ENCODE data around the gene MRPS9.

Gene MRPS9

DNA sequence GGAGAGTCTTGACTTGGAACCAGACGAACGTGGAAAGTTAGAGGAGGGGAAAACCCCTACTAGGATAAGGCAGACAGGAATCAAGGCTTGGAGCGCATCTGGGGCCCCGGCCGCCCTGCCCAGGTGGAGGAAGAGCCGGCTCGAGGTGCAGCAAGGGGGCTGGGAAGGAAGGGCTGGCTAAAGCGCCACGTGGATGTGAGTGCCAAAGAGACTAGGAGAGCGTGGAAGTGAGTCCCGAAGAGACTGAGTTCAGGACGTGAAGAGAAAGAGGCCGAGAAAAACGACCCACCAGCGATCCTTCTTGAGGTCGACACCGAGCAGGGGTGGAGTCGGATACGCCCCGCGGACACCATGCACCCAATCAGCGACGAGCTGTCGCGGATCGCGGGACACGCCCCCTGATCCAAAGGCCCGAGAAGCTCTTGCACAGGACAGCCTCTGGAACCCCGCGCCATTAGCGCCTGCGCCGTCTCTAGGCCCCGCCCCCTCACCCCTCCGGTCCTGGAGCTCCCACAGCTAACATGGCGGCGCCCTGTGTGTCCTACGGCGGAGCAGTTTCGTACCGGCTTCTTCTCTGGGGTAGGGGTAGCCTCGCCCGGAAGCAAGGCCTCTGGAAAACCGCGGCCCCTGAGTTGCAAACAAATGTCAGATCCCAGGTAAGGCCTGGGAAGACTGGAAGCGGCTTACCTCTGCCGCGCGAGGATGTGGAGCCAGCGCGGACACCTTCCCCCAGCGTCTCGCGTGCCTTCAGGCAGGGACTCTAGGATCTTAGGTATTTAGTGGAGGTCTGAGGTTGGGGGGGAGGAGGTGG lies at the start of gene MRPS9:
Gene MRPS9 (plus strand): TSS at position 498 of the 811 bp plus-strand sequence. CDS start 24 bp downstream, at position 522.
- DNase-seq = peak; percentile 97 to 99 (median 99)

DNA sequence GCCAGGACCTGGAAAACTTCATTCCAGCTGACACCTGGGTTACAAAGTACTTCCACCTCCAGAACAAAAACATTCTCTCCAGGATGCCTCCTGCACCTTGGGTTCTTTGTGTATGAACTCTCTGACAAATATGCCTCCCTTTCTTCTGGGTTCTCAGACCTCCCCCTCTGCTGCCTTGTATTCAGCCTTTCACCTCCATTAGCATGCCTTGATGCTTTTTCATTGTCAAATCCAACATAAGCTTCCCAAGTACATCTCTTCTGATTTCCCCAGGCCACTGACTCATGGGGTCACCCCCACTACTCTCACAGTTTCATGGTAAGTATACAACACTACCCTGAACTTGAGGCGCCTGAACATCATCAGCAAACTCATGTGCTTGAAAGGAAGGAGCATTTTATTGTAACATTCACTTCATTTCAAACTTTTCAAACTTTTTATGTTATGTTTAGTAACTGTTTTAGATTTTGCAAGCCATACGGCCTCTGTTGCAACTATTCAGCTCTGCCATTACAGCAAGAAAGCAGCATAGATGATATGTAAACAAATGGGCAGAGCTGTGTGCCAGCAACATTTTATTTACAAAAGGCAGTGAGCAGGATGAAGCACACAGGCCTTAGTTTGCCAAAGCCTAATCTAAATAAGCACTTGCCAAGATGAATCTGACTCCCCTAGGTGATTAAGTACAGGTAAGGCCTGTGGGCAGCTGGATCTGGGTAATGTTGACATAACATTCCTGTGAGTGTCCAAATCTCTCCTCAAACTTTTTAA lies 32.5 kb upstream of the MRPS9 start:
- no peak for DNase-seq

DNA sequence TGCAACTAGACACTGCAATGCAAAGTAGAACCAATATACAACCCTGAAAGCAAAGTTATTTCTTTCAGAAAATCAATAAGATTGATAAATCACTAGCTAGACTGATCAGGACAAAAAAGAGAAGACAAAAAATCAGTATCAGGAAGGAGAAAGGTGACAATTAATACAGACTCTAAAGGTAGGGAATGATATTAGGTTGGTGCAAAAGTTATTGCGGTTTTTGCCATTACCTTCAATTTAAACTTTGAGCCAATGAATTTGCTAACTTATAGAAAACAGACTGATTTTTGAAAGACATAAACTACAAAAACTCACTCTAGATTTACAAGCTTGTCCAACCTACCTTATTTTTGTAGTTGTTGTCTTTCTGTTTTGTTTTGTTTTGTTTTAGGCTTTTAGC lies 30.5 kb upstream of the MRPS9 start:
- no peak for DNase-seq

DNA sequence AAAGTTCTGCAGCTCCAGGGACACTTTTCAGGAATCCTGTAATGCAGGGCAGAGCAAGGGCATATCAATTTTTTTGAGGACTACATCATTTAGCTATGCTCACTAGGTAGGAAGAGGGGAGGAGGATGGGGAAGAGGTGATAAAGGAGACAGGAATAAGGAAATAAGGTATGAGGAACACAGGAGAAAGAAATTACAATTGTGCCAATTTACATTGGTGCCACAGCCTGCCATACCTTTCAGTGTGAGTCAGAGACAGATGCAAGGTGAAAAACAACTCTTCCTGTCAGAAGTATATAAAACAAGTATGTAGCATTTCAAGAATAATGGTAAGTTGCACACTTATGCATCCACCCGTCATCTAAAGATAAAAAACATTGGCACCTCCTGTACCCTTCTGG lies 5.4 kb upstream of the MRPS9 start:
- DNase-seq = no peak

DNA sequence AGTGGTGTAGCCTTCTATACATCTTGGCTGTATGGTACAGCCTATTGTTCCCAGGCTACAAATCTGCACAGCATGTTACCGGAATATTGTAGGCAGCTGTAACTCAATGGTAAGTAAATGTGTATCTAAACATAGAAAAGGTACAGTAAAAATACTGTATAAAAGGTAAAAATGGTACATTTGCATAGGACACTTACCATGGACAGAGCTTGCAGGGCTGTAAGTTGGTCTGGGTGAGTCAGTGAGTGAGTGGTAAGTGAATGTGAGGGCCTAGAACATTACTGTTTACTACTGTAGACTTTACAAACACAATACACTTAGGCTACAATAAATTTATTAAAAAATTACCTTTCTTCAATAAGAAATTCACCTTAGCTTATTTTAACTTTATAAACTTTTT lies 3.7 kb upstream of the MRPS9 start:
- DNase-seq = no peak

DNA sequence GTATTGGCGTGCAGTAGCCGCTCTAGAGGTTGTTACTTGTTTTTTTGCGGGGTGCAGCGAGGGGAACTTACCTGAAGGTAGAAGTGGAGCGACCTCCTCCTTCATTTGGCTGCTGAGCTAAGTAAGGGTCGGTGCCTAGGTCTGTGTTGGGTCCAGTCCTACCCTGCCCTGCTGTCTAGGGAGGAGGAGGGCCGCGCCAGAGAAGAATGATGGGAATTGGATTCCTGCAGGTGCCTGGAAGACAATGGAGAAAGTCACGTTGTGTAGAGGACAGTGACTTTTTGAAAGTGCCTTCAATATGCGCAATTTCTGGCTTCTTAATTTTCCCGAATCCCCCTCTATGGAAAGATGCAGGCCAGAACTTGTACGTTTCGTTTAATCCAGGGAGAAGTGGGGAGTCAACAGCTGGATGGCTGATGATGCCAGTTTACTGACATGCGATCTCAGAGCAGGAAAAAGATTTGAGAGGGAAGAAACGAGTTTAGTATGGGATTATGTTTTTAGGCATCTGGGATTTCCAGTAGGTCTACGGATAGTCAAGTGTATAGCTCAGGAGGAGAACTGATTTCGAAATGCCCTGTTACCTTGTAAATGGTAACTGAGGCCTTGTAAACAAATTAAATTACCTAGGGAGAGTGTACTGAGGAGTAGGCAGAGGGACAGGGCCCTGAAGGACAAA lies 653 bp downstream of the MRPS9 start:
- DNase-seq = peak in 2 of 3 donors; percentile 1 to 5

DNA sequence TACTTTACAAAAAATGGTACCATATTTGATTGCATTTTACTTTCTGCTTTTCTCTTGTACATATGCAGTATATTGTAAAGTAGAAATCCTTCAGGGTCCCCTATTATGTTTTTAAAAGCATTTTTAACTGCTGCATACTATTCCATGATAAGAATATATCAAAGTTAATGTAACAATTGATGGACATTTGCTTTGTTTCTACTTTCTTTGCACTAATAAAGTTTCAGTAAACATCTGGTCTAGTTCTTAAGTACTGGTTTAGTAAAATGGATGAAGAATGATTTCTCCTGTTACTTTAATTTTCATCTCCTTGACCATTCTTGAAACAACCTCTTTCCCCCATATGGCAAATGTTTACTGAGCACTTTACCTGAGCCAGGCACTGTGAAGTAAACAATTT lies 1.7 kb downstream of the MRPS9 start:
- no peak for DNase-seq

DNA sequence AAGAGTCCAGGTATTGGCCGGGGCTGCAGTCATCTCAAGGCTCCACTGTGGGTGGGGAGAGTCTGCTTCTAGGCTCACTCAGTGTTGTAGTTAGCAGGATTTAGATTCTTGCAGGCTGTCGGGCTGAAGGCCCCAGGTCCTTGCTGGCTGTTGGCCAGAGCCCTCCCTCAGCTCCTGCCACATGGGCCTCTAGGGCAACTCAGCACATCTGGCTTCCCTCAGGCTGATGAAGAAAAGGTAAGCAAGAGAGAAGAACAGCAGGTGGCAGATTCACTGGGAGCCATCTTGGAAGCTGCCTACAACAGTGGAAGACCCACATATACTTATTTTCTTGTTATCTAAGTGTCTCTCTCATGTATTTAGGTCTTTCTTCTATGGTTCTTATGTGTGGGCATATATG lies 4.3 kb downstream of the MRPS9 start:
- no peak for DNase-seq

DNA sequence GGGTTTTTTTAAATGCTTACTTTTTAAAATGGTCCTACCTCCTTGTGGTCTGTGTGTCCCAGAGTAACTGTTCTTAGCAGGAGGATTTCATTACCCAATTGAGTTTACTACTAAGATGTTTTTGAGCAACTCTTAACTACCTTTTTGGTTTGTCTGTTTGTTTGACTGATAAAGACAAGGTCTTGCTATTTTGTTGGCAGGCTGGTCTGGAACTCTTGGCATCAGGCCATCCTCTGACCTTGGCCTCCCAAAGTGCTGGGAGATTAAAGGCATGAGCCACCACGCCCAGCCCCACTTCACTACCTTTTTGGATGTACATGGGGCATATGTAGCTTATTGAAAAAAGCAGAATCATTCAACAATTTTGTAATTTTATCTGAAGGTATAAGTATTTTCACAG lies 14.9 kb downstream of the MRPS9 start:
- no peak for DNase-seq

DNA sequence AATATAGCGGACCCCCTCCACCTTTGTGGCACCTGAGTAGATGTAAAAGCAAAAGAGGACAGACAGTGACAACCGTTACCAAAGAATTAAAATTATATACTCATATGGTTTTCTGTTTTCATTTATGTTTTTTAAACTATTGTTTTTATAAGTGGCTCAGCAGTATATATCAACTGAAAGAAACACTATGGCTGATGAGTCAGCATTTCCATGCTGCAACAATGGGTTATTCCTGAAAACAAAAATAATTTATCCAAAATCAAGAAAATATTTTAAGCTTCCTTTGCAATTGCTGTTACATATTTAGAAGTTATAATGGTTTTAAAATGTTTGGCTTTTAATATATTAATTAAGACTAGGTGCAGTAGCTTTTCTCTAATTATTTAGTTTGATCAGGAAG lies 17.7 kb downstream of the MRPS9 start:
- no peak for DNase-seq

DNA sequence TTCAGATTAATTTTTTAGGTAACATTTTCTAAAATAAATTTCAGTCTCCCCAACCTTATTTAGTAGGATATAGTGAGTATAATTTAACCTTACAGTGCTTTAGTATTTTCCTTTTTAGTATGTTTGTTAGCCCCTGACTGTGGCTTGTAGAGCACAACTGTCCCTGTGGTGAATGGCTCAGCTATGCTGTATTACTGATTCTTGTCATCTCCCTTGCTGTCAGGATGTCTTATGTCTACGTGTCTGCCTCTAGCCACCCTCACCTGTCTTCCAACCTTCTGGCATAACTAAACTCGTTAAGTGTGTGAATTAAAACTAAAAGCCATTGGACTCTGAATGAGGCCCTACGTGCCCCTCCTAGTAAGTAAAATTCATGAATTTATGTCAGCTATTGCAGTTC lies 18.4 kb downstream of the MRPS9 start:
- no peak for DNase-seq

DNA sequence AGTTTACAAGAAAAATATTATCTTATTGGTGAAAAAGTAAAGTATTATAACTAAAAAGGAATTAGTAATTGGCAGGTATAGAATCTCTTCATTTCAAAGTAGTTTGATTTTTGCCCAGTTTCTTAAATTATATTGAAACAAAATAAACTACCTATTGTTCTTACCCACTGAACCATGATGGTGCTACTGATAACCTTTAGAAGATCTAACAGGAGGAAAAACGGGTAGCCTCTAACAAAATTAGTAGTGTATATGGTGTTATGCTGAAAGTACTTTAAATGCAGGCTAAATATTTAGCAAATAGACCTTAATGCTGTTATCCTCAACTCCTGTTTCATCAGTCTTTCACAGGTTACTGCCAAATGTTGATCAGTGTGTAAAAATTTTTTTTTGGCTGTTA lies 19.1 kb downstream of the MRPS9 start:
- no peak for DNase-seq

DNA sequence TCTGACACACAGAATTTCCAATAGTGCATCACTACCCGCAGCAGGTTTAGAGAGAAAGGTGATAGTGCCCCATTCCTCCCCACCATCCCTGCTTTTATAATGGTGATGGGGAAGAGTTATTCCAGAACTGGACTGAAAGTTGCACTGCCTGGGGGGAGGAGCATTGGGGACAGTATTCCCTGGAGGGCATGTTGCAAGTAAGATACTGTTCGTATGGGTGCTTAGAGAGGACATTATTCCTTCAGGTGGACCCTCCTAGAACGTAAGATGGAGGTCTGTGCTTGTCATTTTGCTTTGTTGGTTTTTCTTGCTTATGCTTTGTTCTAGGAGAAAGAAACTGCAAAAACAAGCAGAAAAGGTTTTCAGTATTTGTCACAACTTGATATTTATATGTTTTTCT lies 23.7 kb downstream of the MRPS9 start:
- no peak for DNase-seq

DNA sequence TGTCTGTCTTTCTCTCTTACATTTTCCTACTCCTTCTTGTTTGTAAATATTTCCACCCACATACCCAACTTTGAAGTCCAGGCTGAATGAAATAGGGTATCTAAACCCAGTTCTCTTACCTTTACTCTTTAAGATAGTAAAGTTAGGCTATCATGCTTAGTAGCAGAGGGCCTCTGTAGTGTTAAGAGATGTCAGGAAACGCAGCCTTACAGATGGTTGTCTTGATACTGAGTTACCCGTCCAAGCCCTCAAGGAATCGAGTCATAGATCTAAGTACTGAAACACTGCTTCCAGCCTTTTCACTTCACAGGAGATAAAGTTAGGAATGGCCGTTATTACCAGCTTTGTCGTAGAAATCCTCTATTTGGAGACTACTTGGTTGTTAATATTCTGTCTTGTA lies 24.3 kb downstream of the MRPS9 start:
- DNase-seq = no peak

DNA sequence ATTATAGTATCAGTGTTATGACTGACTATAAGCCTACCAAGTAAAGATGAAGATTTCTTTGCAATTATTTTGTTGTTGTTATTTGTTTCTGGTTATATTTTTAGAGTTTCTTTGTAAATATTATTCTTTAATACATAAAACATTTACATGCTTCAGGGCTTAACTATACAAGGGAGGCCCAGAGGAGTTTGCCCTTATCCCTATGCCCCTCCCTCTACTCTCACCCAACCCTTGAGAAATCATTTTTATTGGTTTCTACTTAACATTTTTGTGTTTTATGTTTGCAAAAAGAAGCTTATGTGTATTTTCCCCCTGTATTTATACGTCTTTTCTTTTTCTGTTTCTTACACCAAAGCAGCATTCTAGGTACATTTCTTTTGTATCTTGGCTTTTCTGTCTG lies 30.5 kb downstream of the MRPS9 start:
- no peak for DNase-seq

DNA sequence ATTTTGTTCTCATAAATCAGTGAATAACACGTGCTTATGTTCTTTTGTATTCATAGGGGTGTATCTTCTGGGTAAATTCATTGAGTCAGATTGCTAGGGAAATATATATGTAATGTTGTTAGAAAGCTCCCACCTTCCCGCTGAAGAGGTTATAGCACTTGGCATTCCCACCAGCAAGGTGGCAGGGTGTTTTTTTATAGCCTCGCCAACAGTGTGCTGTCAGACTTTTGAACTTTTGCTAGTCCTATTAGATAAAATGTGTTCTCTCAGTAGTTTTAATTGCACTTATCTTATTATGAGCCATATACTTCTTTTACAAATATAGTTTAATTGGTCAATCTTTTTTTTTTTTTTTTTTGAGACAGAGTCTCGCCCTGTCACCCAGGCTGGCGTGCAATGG lies 31.0 kb downstream of the MRPS9 start:
- DNase-seq = no peak

DNA sequence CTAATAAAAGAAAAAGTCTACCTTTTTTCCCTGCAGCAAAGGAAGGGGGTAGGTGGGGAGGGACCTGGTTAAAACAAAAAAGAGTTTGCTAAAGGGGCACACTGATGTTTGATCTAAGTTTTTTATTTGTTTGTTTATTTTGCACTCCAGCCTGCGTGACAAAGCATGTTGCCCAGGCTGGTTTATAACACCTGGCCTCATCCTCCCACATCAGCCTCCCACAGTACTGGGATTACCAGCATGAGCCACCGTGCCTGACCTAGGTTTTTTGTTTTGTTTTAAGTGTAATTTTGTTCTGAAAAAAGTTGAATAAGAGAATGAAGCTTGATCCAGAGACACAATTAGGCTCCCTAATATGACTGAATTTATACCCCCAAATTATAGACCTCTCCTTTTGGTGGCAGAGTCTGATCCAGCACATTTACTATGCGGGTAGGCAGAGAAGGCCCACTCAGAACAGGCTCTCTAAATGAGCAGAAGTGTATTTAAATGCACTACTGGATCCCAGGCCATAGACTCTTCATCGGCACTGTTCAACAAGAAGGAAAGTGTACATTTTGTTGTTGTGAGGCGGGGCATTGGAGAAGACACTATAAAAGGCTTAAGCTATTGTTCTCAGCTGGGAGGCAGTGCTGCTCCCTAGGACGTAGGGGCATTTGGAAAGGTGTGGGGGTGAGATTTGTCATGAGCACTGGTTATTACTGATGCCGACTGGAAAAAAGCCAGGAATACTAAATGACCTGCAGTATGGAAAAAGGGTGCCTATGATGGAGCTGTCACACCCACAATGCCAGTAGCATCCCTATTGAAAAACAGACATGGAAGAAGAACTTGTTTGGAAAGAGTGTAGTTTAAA lies 32.4 kb downstream of the MRPS9 start:
- no peak for DNase-seq

DNA sequence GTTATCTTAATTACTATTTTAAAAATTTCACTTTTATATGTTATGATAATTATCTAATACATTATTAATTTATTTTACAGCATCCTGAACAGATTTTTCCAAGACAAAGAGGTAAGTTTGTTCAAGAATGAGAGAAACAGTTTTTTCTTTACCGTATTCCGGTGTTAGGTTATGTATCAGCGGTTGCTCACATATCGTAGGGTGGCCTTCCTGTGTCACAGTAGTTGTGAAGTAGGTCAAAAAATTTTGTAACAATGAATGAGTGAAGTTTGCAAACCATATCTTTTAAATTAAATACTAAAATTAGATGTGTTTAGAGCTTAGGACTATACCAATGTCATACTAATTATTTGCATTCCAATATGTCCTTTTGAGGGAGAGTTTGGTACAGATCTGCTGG lies 33.5 kb downstream of the MRPS9 start:
- DNase-seq = no peak

DNA sequence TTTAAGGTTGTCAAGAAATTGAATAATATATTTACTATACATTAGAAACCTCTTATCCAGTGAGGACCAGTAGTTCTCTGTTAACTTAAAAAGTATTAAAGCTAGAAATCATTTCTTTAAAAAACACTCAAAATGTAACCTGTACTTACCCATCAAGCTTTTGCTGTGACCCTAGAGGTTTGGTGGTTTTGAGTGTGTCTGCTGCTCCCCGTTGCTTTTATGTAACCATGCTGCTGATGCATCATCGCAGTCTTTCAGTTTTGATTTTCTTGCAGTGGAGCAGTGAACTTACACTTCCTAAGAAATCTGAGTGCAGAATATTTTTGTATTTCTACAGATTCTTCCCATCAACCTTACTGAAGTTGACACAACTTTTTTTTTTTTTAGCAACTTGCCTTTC lies 34.2 kb downstream of the MRPS9 start:
- peak in 1 of 3 donors; percentile 5 for DNase-seq

DNA sequence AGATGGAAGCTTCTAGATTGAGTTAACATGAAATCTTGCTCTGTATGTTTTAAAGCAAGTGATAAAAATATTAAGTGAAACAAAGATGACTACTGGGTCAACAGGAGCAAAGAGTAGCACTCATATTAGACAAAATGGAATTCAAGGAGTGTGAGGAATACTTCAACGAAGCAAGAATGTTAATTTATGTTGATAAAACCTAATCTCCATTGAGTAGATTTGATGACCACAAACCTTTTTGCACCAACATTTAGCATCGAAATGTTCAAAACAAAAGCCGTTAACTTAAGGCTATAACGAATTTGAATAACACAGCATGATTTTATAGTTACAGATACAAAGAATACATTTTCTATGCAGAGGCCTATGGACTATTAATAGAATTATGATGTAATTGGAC lies 35.7 kb downstream of the MRPS9 start:
- peak in 1 of 3 donors; percentile 16 for DNase-seq

DNA sequence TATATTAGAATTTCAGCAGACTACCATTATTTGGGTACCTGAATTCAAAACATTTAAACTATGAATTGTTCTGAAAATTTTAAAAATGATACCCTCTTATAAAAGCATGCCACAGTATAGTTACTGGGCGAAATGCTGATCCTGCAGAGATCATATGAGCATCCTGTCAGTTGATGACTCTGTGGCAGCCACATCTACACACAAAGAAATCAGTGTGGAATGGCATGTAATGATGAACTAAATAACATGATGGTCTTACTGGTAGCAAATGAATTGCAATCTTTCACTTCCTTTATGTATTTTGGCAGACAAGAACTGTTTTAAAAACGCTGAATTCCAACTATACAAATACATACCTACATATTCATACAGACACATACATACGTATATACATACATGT lies 38.3 kb downstream of the MRPS9 start:
- DNase-seq = no peak

DNA sequence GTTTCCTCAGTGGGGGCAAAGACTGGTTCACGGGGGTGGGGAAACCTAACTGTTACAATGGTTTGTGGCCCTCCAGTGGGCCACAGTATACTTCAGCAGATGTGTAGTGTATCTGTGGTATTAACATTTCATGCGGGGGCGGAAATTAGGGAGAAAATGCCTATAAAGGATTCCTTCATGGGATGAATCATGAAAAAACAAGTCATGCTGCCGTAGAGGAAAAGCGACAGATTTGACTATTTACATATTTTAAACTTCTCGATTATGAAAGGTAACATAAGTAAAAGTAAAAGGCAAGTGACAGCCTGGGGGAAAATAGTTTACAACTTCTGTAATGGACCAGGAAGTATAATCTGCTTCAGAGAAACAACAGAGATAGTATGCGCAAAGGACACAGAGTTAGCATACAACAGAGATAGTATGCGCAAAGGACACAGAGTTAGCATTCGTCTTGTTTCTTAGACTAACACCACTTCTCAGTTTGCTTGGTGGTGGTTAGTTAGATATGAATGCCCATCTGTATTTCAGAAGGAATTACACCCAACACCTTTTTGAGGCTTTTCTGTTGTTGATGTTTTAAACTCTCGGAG lies 41.1 kb downstream of the MRPS9 start:
- no peak for DNase-seq

Measured in suppressor macrophage treated with lipopolysaccharide for 1 hour (primary cell).